GM21717 (cell line): ENCODE results near the gene COPRS.
A peak's percentile ranks its signal among the peaks of the same experiment; 100 is the strongest.

Experiments
- ATAC-seq: cut with Tn5 transposase; IDR thresholded peaks from one replicate; pipeline ENCODE4 v1.9.1; 2021; ENCODE audit warnings: mild to moderate bottlenecking, moderate library complexity; ENCODE audit not compliant: unreplicated experiment

Gene COPRS, protein sequence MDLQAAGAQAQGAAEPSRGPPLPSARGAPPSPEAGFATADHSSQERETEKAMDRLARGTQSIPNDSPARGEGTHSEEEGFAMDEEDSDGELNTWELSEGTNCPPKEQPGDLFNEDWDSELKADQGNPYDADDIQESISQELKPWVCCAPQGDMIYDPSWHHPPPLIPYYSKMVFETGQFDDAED

DNA sequence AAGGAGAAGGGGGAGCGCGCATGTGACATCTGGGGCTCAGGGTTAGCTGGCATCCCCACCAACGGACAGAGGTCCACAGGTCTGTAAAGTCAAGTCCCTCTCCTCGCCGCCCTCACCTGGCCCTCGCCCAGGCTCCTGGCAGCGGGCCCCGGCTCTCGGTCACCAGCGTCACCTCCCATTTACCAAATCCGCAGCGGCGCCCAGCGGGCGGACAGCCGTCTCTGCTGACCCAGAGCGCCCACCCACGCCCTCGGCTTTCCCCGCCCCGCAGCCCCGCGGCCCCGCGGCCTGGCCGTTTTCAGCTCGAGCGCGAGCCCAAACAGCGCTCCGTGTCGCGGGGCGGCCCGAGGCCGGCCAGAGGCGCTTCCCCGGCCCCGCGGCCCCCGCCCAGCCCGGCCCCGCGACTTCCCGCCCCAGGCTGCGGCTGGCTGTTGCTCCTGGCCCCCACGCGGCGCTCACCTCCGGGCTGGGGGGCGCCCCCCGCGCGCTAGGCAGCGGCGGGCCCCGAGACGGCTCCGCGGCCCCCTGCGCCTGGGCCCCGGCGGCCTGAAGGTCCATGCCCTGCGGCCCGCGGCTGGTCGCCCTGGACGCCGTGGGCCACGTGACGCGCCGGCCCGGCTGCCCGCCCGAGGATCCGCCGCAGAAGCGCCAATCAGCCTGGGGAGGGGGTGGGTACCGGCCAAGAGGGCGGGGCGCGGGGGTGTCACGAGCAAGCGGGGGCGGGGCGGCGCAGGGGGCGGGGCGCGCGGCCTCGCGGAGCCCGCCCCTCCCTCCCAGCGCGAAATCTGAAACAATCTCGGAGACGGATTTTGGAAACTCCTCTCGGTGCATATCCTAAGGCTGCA lies at the start of gene COPRS:
Gene COPRS, minus strand, starts transcription at position 603 of the 845 bp plus-strand sequence. Its CDS starts 45 bp downstream, at position 558.
- ATAC-seq: no peak

DNA sequence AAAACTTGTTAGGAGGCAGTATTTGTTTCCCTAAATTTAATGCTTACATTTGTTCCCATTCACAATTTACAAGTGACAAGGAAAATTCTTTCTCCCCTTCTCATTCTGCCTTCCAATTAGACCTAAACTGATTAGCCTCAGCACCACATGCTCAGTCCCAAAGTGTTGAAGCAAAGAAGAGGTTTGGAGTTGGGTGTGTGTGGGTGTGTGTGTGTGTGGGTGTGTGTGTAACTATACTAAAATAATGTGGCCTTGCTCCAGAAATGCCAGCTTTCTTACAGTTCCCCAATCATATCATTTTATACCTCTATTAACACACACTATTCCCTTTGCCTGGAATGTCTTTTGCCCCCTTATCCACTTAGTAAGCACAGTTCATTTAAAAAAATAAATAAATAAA lies 49.3 kb upstream of the COPRS start:
- no peak for ATAC-seq

DNA sequence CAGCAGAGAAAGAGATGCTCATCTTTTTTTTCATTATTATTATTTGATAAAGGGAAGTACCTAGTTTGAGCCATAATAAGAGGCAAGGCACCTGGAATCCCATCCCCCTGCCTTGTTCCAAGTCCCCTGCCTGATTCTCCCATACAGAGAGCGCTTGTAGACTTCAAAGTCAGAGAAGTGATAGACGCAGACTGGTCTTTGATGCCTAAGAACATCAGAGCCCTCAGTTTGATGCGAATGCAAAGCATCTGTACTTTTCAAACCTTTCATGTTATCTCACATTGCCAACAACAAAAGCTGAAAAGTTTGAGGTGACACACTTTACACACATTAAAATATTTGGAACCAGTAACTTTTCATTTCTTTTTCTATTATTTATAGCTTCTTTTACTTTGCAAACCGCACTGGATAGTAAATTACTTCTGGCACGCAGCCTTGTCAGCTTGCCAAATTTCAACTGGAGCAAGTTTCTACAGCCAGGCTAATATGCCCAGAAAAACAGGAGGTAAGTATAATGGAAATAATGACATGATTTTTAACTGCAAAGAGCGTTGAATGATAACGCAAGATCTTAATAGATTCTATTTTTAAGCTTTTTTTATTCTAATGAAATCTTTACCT lies 48.4 kb upstream of the COPRS start:
- no peak for ATAC-seq

- no peak for ATAC-seq
Observed at GRCh38 chr17:31903401-31903800, 44.4 kb upstream of the COPRS start.

- peak; percentile 32 for ATAC-seq
Observed at GRCh38 chr17:31902693-31903092, 43.6 kb upstream of the COPRS start.

DNA sequence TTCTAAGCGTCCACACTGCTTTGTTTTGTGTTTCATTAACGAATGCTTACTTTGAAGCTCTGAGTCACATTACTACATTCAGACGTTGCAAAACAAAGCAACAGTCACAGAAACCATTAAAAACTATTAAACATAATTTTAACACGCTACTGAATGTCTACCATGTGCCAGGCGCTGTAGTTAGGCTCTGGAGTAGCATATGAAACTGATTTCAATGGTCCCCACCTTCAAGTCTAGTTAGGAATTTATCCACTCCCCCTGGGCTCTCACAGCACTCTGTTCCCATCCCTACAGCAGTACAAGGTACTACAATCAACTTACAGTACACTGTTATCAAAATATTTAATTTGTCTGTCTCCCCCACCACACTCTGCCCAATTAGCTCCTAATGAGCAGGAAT lies 41.8 kb upstream of the COPRS start:
- no peak for ATAC-seq

DNA sequence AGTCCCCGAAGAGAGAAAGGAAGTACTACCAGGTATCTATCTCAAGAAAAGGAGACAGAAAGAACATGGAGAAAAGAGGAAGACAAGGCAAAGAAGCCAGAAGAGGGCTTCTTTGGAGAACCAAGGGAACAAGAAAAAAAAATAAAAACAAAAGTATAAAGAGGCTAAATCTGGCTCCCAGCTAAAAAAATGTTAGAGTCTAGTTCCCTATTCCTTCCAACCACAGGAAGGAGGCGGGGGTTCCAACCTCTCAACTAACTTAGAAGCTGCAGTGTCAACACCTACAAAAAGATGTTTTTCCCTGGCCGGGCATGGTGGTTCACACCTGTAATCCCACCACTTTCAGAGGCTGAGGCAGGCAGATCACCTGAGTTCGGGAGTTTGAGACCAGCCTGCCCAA lies 29.1 kb upstream of the COPRS start:
- no peak for ATAC-seq

DNA sequence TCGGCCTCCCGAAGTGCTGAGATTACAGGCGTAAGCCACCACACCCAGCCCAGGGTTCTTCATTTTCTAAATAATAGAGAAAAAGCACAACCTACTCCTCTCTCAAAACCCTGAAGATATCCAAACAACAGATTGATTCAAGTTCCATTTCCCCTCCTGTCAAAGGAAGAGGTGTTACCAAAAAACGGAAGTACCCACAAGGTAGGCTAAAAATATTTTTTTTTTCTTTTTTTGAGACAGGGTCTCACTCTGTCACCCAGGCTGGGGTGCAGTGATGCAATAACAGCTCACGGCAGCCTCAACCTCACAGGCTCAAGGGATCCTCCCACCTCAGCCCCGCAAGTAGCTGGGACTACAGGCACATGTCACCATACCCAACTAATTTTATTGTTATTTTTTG lies 23.5 kb upstream of the COPRS start:
- no peak for ATAC-seq

- no peak for ATAC-seq
Observed at GRCh38 chr17:31880311-31880710, 21.3 kb upstream of the COPRS start.

- no peak for ATAC-seq
Observed at GRCh38 chr17:31878703-31879073, 19.6 kb upstream of the COPRS start.

DNA sequence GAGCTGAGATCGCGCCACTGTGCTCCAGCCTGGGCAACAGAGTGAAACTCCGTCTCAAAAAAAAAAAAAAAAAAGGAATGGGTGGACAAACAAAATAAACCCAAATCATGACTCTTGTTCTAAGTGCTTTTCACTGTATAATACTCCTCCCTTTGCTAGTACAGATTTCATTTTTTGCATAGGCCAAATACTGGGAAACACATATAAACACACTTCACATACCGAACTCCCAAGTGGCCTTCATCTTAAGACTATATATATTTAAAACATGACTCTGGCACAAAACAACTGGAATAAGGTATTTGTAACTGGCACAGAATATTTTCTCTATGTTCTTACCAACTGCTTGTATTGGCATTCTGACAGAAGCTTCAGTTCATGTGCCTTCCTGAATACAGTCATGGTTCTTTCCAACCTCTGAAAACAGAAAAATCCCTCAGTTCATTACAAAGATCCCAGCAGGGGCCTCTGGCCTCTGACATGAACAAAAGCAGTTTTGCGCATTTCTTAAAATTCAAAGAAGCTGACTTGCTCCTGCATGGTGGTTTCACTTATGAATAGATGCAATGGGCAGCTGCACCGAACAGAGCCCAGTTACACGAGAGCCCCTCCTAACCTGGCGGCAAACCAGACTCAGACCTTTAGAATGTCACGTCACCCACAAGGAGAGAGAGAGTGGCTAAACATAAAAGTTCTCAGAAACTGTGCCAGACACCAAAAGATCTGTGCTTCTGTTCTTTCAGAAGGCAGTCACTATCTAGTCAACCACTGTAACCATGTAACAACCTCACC lies 19.1 kb upstream of the COPRS start:
- no peak for ATAC-seq

DNA sequence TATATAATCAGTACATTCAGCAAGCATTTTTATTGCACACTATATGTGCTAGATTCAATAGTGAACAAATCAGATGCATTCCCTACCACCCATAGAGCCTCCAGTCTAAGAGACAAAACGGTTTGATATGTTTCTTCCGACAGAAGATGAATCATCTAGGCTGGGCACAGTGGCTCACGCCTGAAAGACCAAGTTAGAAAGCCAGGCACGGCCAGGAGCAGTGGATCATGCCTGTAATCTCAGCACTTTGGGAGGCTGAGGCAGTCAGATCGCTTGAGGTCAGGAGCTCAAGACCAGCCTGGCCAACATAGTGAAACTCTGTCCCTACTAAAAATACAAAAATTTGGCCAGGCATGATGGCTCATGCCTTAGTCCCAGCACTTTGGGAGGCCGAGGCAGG lies 18.3 kb upstream of the COPRS start:
- no peak for ATAC-seq

DNA sequence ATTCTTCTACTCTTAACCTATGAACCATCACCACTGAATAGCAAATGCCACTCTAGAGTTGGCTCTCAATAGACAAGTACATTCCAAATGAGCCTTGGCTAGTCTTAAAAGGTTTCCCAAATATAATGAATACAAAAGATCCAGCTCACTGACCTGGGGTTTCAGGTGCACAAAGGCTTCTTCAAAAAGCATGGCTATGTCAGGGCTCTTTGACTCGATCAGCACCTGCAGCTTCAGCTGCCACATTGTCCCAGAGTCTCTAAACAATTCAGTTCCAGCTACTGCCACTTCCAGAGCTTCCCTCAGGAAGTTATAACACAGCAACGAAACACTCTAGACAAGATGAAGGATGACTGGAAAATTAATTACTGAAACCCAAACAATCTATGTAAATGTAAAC lies 16.0 kb upstream of the COPRS start:
- no peak for ATAC-seq

DNA sequence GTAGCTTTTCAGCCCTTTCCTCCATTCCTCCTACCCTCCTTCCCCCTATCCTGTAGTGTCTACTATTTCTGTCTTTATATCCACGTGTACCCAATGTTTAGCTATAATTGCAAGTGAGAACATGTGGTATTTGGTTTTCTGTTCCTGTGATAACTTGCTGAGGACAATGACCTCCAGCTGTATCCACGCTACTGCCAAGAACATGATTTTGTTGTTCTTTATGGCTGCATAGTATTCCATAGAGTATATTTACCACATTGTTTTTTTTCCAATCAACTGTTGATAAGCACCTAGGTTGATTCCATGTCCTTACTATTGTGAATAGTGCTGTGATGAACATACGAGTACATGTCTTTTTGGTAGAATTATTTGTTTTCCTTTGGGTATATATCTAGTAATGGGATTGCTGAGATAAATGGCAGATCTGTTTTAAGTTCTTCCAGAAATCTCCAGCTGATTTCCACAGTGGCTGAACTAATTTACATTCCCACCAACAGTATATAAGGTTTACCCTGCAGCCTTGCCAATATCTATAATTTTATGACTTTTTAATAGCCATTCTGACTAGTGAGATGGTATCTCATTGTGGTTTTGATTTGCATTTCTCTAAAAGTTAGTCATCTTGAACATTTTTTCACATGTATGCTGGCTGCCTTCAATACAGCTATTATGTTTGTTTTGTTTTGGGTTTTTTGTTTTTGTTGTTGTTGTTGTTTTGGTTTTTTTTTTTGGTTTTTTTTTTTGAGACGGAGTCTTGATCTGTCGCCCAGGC lies 10.9 kb upstream of the COPRS start:
- no peak for ATAC-seq

GRCh38 chr17:31869031-31869430 lies 10.0 kb upstream of the COPRS start:
- no peak for ATAC-seq

DNA sequence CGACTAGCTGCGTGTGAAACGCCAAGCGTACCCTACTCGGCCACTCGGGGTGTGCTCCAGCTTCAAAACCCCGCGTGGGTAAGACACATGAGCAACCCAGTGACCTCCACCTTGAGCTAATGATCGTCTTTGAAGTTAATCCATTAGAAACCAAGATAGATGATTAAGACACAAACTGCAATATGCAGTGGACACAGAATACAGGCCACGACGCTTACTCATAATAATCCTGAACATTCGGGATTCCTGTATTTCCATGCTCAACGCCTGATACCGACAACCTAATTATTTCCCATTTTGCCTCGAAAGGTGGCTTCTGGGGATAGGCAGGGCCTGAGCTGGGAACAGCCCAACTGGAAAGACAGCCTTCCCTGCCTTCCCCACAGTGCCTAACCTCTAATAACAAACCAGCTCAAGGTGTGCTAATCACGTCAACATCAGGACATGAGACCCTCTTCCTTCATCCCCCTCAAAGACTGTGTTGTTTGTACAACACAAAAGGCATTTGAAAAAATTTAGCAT lies 504 bp upstream of the COPRS start:
- ATAC-seq: no peak

DNA sequence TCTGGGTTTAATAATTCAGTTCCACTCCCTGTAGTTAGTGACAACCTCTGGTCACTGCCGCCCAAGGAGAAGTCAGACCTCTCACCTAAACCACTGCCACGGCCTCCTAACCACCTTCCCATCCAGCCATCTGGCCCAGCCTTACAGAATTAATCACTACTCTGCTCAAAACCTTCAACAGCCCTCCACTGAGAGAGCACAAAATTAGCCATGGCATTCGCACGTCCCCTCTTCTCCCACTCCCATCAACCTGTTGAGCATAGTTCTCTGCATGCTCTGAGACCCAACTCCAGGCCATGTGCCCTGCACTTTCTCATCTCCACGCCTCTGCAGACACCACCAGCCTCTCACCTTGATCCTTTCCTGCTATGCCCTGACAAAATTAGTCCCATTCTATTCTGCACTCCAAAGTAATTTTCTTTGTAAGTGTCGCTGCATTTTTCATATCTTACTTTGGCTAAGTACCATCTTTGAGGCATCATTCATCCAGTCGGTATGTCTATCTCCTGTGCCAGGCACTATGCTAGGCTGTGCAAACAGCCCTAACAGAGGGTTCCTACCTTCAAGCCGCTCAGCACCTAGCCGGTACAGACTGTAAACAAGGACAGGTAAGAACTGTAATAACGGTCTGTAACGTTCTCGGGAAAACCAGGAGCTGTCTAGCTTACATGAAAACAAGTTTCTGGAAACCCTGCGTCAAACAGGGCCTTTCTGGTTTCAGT lies 963 bp downstream of the COPRS start:
- ATAC-seq: no peak

DNA sequence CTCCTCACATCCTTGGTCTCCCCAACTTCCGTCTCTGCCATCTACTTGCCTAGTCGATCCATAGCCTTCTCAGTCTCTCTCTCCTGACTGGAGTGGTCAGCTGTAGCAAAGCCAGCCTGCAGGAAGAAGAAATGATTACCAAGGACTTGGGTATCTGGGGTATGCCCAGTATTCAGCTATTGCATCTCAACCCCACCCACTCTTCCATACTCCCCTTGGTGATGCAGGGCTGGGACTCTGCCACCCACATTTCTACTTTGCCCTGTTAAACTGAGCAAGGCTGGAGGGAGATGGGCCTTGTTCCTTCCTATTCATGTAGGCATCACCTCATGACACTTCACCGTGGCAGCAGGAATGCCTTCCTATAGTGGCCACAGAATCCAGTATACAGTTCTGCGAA lies 2.3 kb downstream of the COPRS start:
- ATAC-seq: no peak

GRCh38 chr17:31854672-31855071 lies 4.4 kb downstream of the COPRS start:
- ATAC-seq: no peak
